Mucosa of stomach (tissue), 1 donor: ENCODE results near the gene TECPR2.

Experiments used
- H3K27me3 ChIP-seq: one replicate; pipeline ENCODE4 v1.7.0; 2013; ENCODE audit warnings: mild to moderate bottlenecking, low read length; ENCODE audit not compliant: control insufficient read depth, insufficient read depth
- H3K36me3 ChIP-seq: one replicate; pipeline ENCODE4 v1.7.0; 2013; ENCODE audit warnings: low read length; ENCODE audit not compliant: control insufficient read depth, insufficient read depth
- H3K4me1 ChIP-seq: one replicate; pipeline ENCODE4 v1.7.0; 2013; ENCODE audit warnings: mild to moderate bottlenecking, low read length; ENCODE audit not compliant: control insufficient read depth, insufficient read depth
- H3K4me3 ChIP-seq: one replicate; pipeline ENCODE4 v1.7.0; 2013; ENCODE audit warnings: low read length
- H3K9ac ChIP-seq: one replicate; pipeline ENCODE4 v1.7.0; 2013; ENCODE audit warnings: mild to moderate bottlenecking, low read length, moderate library complexity
- H3K9me3 ChIP-seq: one replicate; pipeline ENCODE4 v1.7.0; 2013; ENCODE audit warnings: mild to moderate bottlenecking, low read length, moderate library complexity; ENCODE audit not compliant: control insufficient read depth
- donor health status: Pancreatic carcinoma.

TECPR2 gene

GRCh38 chr14:102485693-102486512, 123.2 kb downstream of the TECPR2 start:
- H3K9ac ChIP-seq: no peak overlapping the region
- peaks cover 4% of the 10 kb centered on the region for H3K4me1 ChIP-seq
- H3K36me3 ChIP-seq: no peaks in the 10 kb centered on the region
- H3K4me3 ChIP-seq: no peak overlapping the region
- no peaks in the 10 kb centered on the region for H3K9me3 ChIP-seq
- H3K27me3 ChIP-seq: no peaks in the 10 kb centered on the region

DNA sequence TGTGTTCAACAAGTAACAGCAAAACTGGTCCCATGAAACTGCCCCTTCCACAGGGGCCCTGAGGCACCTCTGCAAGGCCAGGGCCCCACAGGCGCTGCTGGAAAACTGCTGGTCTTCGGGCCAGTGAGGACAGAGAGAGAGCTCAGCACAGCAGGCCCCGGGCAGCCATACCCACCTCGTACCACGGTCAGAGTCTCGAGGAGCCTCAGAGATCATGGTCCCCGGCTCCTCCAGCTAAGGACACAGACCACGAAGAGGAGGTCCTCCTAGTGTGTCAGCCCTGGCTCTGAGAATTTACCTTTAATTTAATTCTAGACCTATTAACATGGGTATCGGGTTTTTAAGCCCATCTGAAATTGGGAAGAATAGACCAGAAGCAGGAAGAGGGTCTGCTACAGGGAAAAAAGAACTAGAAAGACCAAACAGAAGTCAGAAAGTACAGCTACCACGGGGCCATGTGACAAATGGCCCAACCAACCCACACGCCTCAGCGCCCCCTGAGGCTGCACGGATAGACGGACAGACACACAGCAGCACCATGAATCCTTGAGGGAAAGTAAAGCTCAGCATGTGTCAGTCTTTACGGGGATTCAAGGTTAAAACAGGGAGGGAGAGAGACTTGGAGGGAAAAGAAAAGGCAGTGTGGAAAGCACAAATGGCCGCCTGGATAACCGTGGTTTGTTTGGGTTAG, 123.9 kb downstream of the TECPR2 start:
- Histone ChIP-seq H3K4me3 (no peak overlapping the region), H3K9ac (no peak overlapping the region), H3K9me3 (no peaks in the 10 kb centered on the region), H3K27me3 (no peaks in the 10 kb centered on the region), H3K36me3 (no peaks in the 10 kb centered on the region), H3K4me1 (peaks cover under 1% of the 10 kb centered on the region)

DNA sequence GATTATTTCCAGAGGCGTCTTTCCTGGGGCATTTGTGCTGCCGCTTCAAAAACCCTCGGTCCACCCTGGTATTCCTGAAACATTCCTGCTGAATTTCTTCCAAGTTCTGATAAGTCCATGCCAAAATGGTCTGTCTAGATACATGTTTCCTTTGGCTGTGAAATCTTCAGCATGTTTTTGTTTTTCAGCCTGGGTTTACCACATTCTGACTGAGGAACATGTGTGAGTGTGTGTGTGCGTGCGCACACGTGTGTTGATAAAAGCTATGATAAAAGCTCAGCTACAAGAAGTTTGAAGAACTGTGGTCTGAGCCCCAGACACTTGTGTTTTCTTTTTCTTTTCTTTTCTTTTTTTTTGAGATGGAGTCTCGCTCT, 124.5 kb downstream of the TECPR2 start:
- no peak overlapping the region for H3K9ac ChIP-seq
- no peaks in the 10 kb centered on the region for H3K4me1 ChIP-seq
- no peaks in the 10 kb centered on the region for H3K36me3 ChIP-seq
- H3K4me3 ChIP-seq: no peak overlapping the region
- no peaks in the 10 kb centered on the region for H3K27me3 ChIP-seq
- H3K9me3 ChIP-seq: no peaks in the 10 kb centered on the region

DNA sequence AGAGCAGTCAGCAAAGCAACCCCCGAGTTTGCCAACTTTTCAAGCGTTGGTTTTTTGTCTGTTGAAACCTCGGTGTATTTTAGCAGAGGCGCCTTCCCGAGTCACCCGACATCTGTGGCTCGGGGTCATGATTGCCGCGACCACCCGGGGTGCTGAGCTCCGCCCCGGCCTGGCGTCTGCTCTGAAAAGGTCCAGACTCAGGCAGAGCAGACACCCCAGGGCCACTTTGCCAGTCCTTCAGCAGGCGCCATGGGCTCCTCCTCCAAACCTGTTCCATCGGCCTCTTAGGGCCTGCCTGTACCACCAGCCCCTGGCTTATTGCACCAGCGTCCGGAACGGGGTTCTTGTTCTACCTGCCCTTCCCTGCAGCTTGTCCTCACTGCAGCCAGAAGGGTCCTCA, 127.7 kb downstream of the TECPR2 start:
- no peak overlapping the region for H3K4me3 ChIP-seq
- H3K36me3 ChIP-seq: no peaks in the 10 kb centered on the region
- H3K9me3 ChIP-seq: no peaks in the 10 kb centered on the region
- H3K9ac ChIP-seq: no peak overlapping the region
- H3K27me3 ChIP-seq: no peaks in the 10 kb centered on the region
- H3K4me1 ChIP-seq: no peaks in the 10 kb centered on the region

DNA sequence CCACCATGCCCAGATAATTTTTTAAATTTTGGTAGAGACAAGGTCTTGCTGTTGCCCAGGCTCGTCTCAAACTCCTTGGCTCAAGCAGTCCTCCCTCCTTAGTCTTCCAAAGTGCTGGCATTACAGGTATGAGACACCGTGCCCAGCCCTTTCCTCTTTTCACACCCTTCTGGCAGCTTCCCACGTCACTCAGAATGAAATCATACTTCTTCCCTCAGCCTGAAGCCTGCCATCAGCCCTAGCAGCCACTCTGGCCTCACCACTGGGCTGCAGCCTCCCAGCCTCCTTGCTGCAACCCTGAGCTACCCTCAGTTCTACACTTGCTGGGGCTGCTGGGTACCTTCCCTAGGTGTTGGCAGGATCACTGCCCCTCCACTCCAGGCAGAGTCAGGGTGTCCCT, 128.6 kb downstream of the TECPR2 start:
- H3K4me3 ChIP-seq: no peak overlapping the region
- H3K27me3 ChIP-seq: no peaks in the 10 kb centered on the region
- H3K36me3 ChIP-seq: no peaks in the 10 kb centered on the region
- H3K9me3 ChIP-seq: no peaks in the 10 kb centered on the region
- H3K9ac ChIP-seq: no peak overlapping the region
- no peaks in the 10 kb centered on the region for H3K4me1 ChIP-seq

GRCh38 chr14:102491786-102492530, 129.2 kb downstream of the TECPR2 start:
- Histone ChIP-seq H3K9me3 (no peaks in the 10 kb centered on the region), H3K27me3 (no peaks in the 10 kb centered on the region), H3K4me1 (no peaks in the 10 kb centered on the region), H3K4me3 (no peak overlapping the region), H3K9ac (no peak overlapping the region), H3K36me3 (no peaks in the 10 kb centered on the region)

DNA sequence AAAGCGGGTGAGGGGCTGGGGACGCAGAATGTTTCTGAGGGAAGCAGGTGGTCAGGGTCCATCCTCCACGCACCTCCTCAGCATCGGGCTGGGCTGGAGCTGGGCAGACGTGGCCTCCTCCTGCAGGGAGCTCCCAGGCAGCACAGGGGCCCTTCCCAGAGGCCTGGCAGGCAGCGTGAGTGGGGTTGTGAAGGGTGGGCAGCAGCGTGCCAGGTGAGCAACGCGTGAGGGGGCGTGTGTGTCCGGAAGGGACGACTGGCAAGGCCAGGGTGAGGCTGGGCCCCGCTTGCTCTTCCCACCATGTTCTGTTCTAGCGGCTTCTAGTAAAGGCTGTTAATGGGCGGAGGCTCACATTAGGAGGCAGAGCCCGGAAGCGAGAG, 129.8 kb downstream of the TECPR2 start:
- Histone ChIP-seq H3K36me3 (no peaks in the 10 kb centered on the region), H3K9me3 (no peaks in the 10 kb centered on the region), H3K27me3 (no peaks in the 10 kb centered on the region), H3K4me1 (no peaks in the 10 kb centered on the region), H3K9ac (no peak overlapping the region), H3K4me3 (no peak overlapping the region)

DNA sequence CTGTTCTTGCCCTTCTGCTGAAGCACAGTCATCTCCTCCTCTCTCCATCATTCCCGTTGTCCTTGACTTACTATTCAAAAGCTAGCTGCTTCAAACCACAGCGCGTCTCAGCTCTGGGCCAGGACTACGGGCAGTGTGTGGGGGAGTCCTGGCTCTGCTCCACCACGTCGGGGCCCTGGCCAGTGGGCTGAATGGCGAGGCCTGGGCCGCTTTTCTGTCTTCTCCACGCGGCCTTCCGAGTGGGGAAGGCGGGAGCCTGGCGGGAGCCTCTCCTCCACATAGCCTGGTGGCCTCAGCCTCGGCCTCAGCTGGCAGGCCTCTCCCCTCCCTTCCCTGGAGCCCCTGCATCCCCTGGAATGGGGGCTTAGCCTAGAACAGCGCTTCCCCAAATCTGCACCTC, 130.4 kb downstream of the TECPR2 start:
- Histone ChIP-seq H3K4me3 (no peak overlapping the region), H3K4me1 (no peaks in the 10 kb centered on the region), H3K9me3 (no peaks in the 10 kb centered on the region), H3K9ac (no peak overlapping the region), H3K36me3 (no peaks in the 10 kb centered on the region), H3K27me3 (no peaks in the 10 kb centered on the region)

GRCh38 chr14:102493585-102493984, 130.8 kb downstream of the TECPR2 start:
- Histone ChIP-seq H3K4me1 (no peaks in the 10 kb centered on the region), H3K9ac (no peak overlapping the region), H3K4me3 (no peak overlapping the region), H3K9me3 (no peaks in the 10 kb centered on the region), H3K36me3 (no peaks in the 10 kb centered on the region), H3K27me3 (no peaks in the 10 kb centered on the region)

GRCh38 chr14:102495491-102496330, 133.0 kb downstream of the TECPR2 start:
- Histone ChIP-seq H3K36me3 (no peaks in the 10 kb centered on the region), H3K9me3 (no peaks in the 10 kb centered on the region), H3K9ac (no peak overlapping the region)

GRCh38 chr14:102496331-102496691, 133.6 kb downstream of the TECPR2 start:
- H3K4me1 ChIP-seq: peaks cover 8% of the 10 kb centered on the region
- H3K9ac ChIP-seq: no peak overlapping the region
- H3K36me3 ChIP-seq: no peaks in the 10 kb centered on the region
- no peaks in the 10 kb centered on the region for H3K27me3 ChIP-seq
- H3K4me3 ChIP-seq: no peak overlapping the region
- no peaks in the 10 kb centered on the region for H3K9me3 ChIP-seq

More at GRCh38 chr14:102495491-102496330, 133.0 kb downstream of the TECPR2 start:
- Histone ChIP-seq H3K4me3 (no peak overlapping the region), H3K4me1 (peaks cover 7% of the 10 kb centered on the region), H3K27me3 (no peaks in the 10 kb centered on the region)
